GM18508 (cell line): Measurements from ENCODE around the gene RAPSN.

Experiments
- ATAC-seq: cut with Tn5 transposase; IDR thresholded peaks from one replicate; pipeline ENCODE4 v1.9.1; 2021; ENCODE audit warnings: moderate number of reproducible peaks; ENCODE audit not compliant: insufficient read depth, unreplicated experiment

Gene RAPSN

DNA sequence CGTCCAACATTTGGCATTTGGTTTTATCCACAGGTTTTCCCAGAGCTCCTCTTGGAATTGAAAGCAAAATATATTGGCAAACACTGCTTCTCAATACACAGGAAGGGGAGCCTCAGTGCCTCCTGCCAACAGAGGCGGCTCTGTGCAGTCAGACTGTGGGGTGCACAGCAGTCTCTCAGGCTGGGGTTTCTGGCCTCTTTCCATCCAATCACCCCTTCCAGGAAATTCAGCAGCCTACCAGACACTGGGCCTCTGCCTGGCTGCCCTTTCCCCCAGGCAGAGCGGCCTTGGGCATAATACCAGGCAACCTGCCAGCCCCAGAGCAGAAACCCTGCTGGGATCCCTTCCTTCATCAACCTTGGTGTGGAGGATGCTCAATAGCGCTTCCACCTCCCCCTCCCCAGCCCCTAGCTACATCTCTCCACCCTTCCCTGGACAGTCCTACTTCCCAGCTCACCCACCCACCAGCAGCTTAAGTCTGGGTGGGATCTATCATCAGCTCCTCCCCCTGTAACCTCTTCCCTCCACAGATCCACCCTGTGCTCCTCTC, 17.8 kb upstream of the RAPSN start:
- no peak for ATAC-seq

DNA sequence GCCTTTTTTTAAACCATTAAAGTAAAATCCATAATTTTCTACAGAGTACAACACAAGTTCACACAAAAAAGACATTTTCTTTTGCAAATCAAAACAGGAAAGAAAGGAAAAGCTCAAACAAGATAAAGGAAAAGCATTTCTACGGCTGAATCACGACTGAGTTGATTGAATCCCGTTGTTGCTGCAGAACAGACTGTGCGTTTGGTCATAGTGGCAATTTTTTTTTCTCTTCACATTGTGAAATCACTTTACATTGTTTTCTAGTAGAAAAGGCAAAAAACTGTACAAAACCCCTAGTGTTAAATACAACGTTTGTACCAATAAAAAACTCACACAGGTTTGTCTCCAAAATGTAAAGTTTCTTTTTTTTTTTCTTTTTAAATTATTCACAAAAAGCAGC, 17.3 kb upstream of the RAPSN start:
- ATAC-seq = no peak

DNA sequence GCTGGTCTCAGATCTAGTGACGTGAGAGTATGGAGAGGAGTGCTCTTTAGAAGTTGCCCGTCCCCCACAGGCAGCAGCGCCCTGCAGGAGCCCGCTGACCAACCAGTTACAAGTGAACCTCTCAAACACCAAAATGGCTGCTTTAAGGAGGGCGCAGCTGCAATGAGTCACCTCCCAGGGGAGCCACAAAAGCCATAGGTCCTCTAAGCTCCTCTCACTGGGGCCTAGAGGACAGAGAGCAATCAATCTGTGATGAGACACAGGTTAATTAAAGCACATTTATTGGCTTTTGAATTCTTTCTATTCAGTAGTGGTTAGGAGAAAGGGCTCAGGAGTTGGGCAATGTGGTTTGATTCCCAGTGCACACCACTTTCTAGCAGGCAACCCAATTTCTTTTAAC, 15.5 kb upstream of the RAPSN start:
- ATAC-seq = no peak

DNA sequence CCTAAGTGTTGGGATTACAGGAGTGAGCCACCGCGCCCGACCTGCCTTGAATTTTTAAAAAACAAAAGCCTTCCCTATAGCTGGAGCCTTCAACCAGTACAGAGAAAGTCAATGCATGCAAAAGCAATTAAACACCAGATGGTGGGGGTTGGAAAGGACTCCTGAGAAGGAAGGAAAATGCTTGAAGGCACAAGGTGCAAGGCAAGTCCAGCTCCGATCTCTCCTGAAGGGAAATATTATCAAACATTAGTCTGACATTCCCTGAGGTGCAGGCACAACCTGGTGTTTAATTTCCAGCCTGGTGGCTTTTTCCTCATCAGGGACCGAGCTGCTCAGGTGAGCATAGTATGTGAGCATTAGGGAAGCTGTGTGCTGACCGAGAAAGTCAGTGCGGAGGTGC, 12.9 kb upstream of the RAPSN start:
- no peak for ATAC-seq

DNA sequence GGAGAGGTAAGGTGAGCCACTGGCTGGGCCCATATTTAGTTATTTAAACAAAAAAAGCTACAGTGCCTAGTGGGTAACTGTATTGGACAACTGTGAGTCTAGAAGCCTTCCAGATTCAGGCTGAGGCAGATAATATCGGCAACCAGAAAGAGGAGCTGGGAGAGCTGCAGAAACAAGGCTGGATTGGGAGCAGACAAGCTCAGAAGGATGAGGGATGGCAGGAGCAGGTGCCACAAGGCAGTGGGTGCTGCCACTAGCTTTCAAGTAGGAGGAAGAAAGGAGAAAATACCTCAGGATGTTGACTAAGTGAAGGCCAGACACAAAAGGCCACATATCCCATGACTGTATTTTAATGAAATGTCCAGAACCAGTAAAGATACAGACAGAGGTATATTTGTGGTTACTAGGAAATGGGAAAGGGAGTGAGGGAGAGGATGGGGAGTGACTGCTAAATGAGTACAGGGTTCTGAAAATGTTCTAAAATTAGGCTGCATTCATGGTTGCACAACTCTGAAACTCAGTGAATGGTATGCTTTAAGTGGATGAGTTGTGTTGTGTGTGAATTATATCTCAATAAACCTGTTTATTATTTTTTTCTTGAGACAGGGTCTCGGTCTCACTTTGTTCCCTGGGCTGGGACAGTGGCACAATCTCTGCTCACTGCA, 11.8 kb upstream of the RAPSN start:
- no peak for ATAC-seq

DNA sequence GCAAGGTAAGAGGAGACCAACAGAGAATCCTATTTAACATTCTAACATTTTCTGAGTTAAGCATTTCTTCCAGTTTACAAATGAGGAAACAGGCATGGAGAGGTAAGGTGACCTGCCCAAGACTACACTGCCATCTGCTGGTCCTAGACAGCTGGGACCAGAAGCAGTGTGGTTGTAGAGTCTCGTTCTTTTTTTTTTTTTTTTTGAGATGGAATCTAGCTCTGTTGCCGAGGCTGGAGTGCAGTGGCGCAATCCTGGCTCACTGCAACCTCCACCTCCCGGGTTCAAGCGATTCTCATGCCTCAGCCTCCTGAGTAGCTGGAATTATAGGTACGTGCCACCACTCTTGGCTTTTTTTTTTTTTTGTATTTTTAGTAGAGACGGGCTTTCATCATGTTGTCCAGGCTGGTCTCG, 5.3 kb upstream of the RAPSN start:
- ATAC-seq = peak; percentile 61

DNA sequence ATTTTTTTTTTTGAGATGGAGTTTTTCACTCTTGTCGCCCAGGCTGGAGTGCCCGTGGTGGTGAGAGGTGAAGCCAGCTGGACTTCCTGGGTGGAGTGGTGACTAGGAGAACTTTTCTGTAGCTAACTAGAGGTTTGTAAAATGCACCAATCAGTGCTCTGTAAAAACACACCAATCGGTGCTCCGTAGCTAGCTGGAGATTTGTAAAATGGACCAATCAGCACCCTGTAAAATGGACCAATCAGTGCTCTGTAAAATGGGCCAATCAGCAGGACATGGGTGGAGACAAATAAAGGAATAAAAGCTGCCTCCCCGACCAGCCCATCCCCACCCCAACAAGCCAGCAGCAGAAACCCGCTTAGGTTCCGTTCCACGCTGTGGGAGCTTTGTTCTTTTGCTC, 4.4 kb upstream of the RAPSN start:
- ATAC-seq = no peak

DNA sequence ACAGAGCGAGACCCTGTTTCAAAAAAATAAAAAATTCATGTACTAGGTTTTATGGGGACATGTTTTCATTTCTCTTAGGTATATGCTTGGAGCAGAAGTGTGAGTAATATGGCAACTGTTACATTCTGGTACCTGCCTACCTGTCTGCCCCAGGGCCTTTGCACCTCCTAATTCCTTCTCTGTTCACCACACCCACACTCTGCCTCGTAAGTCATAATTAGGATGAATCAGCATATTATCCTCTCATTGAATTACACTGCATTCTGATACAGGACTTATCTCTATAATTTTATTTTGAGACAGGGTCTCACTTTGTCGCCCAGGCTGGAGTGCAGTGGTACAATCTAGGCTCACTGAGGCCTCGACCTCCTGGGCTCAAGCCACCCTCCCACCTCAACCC, 3.1 kb upstream of the RAPSN start:
- ATAC-seq = no peak

DNA sequence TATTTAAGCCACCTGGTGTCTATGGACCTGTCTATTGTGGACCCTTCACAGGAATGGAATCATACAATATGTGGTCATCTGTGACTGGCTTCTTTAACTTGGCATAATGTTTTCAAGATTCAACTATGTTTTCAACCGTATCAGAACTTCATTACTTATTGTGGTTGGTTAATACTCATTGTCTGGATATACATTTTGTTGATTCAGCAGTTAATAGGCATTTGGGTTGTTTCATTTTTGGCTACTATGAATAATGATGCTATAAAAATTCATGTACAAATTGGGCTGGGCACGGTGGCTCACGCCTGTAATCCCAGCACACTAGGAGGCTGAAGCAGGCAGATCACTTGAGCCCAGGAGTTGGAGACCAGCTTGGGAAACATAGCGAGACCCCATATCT, 2.5 kb upstream of the RAPSN start:
- ATAC-seq = no peak

DNA sequence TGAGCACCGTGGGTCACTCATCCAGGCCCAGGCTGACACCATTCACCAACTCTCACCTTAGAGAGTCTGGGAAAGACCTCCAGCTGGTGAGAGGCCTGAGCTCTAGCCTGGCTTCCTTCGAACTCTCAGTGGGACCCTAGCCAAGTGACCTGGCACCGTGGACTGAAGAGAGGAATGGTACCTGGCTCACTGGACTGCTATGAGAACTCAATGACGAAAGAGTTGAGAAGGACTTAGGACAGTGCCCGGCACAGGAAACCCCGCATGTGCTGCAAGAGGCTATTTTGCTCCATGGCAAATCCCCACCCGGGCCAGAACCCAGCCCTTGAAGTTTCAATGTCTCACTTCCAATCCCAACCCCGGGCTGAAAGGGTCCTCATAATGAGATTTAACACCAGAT, 605 bp upstream of the RAPSN start:
- ATAC-seq = no peak

DNA sequence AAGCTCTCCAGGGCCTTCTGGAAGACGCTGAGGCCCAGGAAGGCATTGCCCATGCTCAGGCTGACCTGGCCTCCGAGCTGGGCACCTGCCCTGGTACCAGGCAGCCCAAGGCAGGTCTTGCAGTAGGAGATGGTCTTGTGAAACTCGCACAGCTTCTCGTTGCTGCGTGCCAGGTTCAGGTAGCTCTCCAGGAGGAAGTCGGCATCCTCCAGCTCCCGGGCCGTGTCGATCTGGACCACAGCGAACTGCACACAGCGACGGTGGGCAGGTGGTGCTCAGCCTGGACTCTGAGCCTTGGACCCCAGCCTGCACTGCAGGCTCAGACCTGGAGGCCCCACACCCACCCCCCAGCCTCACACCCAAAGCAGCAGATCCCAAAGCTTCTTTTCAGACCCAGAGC, 1.0 kb downstream of the RAPSN start:
- no peak for ATAC-seq

DNA sequence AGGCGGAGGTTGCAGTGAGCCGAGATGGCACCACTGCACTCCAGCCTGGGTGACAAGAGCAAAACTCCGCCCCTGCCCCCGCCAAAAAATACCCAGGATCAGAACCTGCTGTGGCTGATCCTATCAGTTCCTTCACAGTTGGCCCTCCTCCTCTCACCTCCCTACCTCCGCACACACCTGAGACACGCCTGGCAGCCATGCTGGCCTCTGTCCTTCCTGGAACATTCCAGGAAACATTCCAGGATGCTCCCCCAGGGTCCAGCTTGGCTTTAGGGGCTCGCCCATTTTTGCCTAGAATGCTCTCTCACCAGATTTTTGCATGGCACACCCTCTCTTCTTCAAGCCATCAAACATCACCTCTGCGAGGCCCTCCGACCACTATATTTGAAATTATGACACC, 2.1 kb downstream of the RAPSN start:
- ATAC-seq = no peak

DNA sequence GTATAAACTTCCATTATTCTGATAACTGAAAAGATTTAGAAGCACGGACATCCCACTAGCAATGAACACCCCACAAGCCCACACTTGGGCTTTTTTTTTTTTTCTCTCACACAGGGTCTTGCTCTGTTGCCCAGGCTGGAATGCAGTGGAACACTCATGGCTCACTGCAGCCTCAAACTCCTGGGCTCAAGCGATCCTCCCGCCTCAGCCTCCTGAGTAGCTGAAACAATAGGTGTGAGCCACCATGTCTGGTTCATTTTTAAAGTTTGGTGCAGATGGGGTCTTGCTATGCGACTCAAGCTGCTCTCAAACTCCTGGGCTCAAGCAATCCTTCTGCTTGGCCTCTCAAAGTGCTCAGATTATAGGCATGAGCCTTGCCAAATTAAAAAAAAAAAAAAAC, 3.1 kb downstream of the RAPSN start:
- no peak for ATAC-seq

DNA sequence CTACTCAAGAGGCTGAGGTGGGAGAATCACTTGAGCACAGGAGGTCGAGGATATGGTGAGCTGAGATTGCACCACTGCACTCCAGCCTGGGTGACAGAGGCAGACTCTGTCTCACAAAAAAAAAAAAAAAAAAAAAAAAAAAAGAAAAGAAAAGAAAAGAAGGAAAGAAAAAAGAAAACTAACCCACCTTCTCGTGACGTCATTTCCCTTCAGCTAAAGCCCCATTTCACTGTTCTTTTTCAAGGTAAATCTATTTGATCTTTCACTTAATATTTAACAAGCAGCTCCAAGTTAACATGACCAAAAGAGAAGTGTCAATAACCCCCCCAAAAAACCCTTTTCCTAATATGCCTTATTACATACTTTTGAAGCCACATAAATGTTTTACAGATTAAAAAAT, 5.1 kb downstream of the RAPSN start:
- no peak for ATAC-seq

DNA sequence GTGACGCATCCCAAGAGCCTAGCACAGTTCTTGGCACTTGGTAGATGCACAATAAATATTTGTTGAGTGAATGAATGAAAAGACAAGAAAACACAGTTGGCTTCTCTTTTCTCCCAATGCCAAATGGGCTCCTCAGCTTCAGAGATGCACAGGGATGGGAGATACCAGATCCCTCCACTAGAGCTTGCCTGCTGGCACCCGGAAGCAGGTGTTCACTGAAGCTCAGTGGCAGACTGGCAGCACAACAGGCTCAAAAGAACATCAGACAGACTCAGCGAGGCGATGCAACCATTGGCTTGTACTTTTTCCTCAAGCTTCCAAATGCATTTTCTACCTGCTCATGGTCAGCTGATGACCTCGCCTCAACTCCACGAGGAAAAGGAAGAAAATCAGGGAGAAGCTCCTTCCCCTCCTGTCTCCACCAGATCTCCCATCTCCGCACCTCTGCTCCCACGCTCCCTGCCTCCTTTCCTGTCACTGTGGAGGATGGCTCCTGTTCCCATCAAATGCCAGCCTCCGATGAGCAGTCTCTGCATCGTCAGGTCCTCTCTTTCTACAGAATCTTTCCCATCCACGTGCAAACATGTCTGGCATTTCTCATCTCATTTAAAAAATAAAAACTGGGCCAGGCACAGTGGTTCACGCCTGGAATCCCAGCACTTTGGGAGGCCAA, 5.8 kb downstream of the RAPSN start:
- no peak for ATAC-seq

DNA sequence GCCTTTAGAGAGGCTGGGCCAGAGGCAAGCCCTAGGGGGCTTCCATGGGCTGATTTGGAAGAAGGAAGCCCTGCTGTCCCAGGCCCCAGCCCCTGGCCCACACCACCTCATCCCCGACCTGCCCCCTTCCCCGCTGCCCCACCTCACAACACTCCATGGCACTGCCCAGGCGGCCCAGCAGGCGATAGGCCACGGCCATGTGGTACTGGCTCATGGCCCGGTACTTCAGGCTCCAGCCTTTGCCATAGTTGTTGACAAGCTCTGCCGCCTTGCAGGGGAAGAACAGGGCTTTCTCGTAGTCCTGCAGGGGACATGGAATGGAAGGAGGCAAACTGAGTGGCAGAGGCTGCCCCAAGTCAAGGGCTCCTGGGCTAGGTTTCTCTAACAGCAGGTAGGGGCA, 6.4 kb downstream of the RAPSN start:
- no peak for ATAC-seq

DNA sequence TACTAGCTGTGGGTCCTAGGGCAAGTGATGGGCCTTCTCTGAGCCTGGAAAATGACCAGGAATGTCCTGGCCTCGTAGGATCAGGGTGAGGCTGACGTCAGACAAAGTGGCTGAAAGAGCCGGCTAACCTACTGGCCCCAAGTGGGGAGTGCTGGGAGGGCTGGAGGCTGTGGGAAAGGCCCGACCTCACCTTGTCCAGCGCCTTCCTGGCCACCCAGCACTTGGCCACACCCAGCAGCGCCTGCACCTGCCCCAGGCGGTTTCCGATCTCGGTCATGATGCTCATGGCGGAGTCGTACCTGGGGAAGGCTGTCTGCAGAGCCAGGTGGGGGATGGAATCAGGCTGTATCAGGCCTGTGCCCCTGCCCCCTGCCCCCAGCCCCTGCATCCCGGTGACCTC, 7.5 kb downstream of the RAPSN start:
- no peak for ATAC-seq

DNA sequence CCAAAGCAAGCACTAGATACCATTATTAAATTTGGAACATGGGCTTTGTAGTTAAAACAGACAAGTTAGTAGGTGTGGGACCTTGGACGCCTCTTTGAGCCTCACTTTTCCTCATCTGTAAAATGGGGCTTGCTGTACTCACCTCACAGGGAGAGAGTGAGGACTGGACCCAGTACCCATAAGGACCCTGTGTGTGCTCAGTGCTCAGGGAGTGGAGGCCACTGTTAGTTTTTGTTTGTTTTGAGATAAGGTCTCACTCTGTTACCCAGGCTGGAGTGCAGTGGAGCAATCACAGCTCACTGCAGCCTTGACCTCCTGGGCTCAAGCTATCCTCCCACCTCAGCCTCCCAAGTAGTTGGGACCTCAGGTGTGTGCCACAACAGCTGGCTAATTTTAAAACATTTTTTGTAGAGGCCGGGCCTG, 8.9 kb downstream of the RAPSN start:
- ATAC-seq = no peak

DNA sequence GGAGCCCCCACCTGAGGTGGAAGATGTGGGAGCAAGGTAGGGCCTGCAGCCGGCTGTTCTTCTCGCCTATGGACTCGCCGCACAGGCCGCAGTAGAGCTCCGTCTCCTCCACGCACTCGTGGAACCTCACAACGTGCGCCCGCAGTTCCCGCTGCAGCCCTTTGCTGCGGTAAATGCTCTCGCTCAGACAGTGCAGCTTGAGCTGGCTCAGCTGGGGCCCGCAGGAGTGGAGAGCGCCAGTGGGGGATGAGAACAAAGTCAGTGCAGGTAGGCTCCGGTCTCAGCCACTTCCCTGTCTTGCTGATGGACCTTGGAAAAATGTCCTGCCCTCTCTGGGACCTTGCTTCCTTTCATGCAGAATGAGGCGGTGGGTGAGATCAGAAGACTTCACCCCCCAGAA, 10.2 kb downstream of the RAPSN start:
- ATAC-seq = no peak

DNA sequence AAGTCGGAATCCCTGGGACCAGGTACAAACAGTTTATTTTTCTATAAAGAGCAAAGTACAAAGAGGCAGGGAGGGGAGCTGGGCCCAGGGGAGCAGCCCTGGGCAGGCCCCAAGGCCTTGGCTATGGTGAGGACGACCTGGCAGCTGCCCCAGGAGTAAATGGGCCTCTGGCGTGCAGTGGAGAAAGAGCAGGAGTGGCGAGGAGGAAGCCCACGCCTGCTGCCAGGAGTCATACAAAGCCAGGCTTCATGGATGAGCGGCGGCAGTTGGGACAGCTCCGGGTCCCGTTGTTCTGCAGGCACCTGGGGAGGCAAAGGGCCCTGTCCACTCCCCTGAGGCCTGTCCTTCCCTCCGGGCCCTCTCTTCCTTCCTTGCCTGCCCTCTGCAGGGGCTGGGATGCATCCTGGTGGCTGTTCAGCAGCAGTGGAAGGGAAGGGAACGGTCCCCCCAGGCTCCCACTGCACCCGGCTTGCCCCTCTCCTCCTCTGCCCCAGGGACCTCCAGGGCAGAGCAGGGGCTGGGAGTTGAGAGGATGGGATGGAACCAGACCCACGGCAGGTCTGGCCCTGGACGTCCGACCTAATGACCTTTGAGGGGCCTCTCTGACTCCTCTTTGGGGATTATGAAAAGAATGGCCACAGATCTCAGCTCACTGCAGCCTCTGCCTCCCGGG, 11.1 kb downstream of the RAPSN start:
- ATAC-seq = no peak

DNA sequence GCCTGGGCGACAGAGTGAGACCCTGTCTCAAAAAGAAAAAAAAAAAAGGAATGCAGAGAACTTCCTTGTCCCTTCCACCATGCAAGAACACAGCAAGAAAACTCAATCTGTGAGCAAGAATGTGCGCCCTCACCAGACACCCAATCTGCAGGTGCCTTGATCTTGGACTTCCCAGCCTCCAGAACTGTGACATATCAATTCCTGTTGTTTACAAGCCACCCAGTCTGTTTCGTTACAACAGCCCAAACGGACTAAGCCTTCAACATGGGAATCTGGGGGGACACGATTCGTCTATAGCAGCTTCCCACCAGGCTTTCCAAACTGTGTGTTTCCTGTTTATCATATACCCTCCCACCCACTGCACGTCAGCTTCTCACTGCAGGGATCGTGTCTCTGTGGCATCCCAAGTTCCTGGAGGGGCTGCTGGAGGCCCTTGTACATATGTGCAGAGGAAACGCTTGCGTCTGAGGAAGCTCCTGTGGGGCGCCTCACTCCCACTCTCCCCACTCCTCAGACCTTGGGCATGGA, 11.7 kb downstream of the RAPSN start:
- ATAC-seq = no peak
